GM21723 (cell line): ENCODE results near the gene FCHSD2.
A peak's percentile ranks its signal among the peaks of the same experiment; 100 is the strongest.
"Not testable (repeated sequence)": the region's sequence is repeated elsewhere in the genome, so short reads cannot be mapped to it uniquely, and the experiment has no call there.

ENCODE experiments used
- ATAC-seq: cut with Tn5 transposase; IDR thresholded peaks from one replicate; pipeline ENCODE4 v1.9.1; 2021; ENCODE audit warnings: mild to moderate bottlenecking, moderate library complexity; ENCODE audit not compliant: unreplicated experiment

Gene FCHSD2

DNA sequence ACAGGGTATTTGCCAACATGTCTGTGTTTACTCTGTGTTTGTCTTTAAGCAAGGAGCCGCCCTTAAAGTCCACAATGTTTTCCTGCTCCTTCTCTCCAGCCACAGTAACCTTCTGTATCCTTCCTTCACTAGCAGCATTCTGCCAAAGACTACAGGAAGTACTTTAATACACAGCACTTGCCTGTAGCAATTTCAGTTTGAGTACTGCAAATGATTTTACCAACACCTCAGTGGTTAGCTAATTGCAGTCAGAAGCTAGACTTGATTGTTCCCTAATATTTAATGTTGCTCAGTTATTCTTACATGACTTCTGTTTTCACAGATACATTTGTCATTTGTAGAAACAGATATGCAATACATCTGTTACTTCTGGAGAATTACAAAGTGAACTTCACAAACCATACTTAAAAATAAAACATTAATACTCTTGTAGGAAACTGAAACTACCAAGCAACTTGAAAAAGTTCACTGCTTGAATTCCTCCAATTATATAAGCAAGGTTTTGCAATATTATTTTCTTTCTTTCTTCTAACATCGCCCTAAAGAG lies 69.1 kb downstream of the FCHSD2 start:
- ATAC-seq, result peak; percentile 75

DNA sequence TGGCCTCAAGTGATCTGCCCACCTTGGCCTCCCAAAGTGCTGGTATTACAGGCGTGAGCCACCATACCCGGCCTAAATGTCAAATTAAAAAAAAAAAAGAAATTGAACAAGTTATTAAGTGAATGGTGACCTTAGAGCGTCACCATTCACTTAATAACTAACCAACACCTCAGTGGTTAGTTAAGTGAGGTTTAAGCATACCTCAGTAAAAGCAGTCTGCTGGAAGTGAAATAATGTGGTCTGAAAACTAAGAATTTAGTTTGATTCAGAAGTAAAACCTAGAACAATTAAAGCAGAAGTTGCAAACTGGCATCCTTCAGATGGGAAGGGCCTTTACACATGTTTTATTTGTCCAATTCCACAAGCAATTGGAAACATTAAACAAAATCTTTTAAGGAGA lies 71.5 kb downstream of the FCHSD2 start:
- ATAC-seq, result no peak

DNA sequence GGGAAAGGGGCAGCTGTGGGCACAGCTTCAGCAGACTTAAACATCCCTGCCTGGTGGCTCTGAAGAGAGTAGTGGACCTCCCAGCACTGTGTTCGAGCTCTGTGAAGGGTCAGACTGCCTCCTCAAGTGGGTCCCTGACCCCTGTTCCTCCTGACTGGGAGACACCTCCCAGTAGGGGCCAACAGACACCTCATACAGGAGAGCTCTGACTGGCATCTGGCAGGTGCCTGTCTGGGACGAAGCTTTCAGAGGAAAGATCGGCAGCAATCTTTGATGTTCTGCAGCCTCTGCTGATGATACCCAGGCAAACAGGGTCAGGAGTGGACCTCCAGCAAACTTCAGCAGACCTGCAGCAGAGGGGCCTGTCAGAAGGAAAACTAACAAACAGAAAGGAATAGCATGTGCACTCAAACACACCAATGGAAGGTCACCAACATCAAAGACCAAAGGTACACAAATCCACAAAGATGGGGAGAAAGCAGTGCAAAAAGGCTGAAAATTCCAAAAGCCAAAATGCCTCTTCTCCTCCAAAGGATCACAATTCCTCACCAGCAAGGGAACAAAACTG lies 80.2 kb downstream of the FCHSD2 start:
- not testable (repeated sequence) for ATAC-seq

DNA sequence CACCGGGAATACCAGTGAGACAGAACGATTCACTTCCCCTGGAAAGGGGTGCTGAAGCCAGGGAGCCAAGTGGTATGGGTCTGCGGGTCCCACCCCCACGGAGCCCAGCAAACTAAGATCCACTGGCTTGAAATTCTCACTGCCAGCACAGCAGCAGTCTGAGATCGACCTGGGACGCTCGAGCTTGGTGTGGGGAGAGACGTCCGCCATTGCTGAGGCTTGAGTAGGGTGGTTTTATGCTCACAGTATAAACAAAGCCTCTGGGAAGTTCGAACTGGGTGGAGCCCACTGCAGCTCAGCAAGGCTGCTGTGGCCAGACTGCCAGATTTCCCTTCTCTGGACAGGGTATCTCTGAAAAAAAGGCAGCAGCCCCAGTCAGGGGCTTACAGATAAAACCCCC lies 80.7 kb downstream of the FCHSD2 start:
- ATAC-seq, result not testable (repeated sequence)

DNA sequence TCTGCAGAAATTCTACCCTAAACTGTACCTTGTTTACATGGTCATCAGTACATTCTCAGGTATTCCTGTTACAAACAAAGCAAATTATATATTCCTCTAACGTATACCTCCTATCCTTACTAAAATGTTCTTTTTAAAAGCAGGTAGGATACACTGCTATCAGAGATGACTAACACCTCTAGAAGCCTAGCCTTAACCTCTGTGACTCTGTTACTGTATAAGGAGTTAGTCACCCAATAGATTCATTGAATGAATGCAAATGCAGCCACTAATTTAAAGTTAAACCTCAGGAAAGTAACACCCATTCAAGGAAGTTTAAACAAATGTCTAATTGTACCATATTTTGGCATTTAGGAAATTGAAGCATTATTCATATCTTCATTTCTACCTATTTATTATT lies 82.2 kb downstream of the FCHSD2 start:
- ATAC-seq, result no peak

DNA sequence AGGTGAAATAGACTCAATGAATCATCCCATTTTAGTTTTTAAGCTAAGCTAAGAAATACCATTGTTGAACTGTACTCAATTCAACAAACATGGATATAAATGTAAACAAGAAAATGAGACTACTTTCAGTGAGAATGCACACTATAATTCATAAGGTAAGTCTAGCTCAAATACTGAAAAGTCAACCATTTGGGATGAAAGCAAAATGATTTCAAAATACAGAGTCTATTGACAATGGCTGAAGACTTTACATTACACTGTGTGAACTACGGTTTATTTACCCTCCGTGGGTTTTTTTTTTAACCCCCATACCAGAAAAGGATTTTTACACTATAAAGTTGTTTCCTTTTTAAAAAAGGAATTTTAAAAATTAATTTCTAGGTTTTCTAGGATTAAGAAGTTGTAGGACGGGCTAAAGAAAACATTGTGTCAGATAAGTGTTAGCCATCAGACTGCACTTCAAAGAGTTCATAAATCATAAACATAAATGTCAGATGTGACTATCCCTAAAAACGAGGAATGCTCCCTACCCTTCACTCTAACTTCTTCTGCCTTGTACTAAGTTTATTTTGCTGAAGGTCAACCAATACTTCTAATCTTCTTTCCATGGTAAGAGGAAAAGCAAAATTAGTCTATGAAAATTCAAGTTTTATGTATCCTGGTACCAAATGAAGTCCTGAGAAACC lies 83.0 kb downstream of the FCHSD2 start:
- no peak for ATAC-seq

DNA sequence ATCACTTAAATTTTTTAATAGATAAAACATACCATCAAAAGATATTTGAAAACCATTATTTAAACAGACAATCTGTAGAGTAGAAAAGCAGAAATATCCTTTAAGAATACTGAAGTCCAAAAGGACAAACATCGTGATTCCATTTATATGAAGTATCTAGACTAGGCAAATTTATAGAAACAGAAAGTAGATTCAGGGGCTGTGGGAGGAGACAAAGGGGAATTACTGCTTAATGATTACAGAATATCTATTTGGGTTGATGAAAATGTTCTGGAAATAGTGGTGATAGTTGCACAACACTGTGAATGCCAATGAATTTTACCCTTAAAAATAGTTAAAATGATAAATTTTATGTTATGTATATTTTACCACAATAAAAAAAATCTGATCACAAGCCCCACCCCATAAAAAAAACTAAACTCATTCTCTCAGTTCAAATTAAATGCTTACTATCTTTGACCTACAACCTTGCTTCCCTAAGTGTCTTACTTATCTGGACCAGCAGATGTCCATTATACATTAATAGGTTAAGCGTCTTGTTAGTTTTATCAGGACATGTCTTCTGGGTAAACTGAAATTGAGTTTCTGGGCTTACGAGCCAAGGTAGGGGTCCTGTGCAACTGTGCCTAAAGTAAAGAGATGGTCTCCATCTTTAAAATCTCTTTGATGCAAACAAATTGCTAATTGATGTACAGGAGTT lies 86.3 kb downstream of the FCHSD2 start:
- ATAC-seq, result no peak

DNA sequence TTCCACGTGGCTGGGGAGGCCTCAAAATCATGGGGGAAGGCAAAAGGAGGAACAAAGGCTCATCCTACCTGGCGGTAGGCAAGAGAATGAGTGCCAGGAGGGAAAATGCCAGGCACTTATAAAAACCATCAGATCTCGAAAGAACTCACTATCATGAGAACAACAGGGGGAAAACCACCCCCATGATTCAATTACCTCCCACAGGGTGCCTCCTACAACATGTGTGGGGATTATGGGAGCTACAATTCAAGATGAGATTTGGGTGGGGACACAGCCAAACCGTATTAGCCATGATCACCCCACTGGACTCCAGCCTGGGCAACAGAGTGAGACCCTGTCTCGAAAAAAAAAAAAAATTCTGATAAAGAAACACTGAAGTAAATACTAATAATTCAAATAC lies 87.1 kb downstream of the FCHSD2 start:
- no peak for ATAC-seq

DNA sequence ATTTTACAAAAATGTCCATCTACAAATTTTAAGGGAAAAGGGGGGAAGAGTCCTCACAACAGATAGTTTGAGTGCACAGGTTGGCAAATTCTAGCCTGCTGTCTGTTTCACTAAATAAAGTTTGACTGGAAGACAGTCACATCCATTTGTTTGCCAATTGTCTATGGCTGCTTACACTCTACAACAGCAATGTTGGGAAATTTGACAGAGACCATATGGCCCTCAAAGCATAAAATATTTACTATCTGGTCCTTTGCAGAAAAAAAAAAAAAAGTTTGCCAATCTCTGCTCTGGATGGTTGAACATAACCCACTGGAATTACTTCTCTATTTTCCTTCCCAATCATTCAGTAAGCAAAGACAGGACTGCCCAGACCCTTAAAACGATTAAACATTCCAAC lies 88.2 kb downstream of the FCHSD2 start:
- no peak for ATAC-seq

DNA sequence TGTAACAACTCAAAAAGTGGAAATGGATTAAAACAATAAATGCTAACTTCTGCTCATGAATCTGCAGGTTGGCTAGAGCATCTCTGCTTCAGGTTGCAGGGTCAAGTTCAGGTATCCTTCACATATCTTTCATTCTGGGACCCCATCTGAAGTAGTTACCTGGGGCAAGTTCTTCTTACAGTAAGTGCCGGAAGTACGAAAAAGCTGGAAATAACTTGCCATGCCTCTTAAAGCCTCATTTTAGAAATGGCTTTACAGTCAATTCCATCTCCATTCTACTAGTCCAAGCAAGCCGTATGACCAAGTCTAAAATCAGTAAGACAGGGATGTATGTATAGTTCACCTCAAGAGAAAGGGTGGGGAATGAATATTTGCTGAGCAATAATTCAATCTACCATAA lies 93.7 kb downstream of the FCHSD2 start:
- ATAC-seq, result peak; percentile 16

DNA sequence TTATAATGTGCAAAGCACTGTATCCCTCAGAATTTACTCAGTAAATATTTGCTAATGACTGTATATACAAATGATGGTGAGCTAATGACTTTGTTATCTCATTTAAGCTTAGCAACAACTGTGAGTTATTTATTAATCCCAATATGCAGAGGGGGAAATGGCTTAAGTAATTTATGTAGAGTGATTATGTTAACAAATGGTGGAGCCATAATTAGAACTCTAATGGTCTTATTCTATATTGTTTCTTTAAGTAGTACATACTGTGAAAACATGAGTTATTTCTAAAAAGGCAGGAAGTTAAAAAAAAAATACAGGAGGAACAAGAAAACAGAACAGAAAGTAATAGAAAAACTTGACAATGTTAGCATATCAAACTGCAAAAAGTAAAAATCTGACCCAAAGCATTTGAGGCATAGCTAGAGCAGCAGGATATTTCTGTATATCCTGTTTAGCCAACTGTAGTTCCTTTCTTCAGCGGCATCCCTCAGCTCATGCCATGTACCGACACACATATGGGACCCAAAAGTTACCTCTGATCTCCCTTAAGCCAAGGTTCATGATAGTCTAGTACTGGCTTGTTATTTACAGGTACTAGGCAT lies 94.2 kb downstream of the FCHSD2 start:
- ATAC-seq, result peak; percentile 80

DNA sequence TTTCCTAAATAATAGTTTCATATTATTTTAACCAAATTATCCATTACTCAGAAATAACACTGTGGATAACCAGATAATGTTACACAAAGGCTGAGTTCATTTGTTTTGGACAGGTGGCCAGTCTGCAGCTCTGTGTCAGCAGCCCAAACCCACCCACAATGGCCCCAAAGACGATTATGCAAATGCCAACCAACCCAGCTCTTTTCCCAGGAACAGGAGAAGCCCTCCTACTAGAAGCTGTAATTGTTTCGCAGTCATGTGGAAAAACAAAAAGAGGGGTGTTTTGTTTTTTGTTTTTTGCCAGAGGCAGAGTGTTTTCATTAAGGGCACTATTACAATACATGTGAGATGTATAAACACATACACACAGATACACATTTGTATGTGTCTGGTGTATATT lies 102.1 kb downstream of the FCHSD2 start:
- no peak for ATAC-seq

DNA sequence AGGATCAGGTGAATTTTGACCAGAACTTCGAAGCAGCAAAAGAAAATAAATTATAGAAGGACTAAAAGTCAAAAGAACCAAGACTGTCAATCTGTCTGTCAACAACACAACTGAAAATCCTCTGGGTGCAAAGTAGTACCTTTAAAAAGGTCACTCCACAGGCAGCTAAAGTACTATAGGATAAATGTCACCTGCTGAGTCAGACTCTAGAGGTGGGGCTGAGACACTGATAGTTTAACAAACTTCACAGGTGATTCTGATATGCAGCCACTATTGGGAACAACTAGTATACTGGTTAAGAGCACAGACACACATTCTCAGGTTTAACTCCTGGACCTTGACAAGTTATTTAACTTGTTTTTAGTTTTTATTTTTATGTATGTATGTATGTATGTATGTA lies 107.3 kb downstream of the FCHSD2 start:
- no peak for ATAC-seq

DNA sequence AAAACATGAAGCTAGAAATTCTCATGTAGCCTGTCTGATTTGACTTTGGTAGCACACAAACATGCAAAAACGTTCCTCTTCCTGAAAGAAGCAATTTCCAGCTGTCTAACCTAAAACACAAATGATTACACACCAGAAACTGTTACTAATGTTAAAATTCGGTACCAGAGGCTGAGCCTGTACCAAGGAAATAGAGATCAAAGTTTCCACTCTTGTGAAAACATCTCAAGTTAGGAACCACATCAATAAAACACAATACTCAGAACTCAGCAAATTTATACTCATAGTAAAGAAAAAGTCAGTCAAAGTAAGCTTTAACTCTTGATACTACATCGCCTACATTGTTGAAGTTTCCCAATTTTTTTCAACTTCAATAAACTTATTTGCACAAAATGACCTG lies 107.8 kb downstream of the FCHSD2 start:
- ATAC-seq, result no peak

DNA sequence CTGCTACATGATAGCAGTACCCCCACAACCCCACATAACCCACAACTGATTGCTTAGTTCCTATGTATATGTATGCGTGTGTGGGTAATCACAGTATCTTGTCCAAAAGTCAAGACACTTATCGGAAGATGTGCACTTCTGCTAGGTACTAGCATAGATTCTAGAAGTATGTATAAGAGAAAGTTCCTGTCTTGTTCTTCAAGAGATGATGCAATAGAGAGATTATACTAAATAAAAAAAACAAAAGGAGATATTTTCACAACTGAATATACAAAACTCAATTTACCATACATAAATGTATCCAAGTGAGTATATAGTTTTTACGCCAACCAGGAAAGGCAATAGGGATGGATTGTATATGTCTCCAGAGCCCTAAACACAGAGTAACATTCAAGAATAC lies 112.0 kb downstream of the FCHSD2 start:
- no peak for ATAC-seq

DNA sequence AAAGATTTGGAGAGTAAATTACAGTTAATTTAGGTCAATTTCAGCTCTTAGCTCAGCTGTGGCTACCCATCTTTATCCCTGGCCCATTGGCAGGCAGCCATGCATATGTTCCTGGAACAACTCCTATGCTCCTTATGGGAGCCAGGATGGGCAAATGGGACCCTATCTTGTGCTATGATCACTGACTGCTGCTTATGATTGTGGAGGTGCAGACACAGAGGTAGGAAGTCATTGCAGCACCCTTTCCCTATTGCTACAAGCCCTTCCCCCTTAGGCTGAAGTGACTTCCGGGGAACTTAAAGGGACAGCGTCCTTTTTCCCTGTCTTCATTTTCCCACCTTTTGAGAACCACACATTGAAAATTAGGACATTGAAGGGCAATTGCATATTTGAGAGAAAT lies 112.7 kb downstream of the FCHSD2 start:
- no peak for ATAC-seq

DNA sequence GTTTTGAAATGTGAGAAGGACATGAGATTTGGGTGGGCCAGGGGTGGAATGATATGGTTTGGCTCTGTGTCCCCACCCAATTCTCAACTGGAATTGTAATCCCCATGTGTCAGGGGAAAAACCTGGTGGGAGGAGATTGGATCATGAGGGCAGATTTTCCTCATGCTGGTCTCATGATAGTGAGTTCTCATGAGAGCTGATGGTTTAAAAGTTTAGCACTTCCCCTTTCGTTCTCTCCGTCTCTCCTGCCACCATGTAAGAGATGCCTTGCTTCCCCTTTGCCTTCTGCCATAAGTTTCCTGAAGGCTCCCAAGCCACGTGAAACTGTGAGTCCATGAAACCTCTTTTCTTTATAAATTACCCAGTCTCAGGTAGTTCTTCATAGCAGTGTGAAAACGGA lies 113.5 kb downstream of the FCHSD2 start:
- ATAC-seq, result no peak

DNA sequence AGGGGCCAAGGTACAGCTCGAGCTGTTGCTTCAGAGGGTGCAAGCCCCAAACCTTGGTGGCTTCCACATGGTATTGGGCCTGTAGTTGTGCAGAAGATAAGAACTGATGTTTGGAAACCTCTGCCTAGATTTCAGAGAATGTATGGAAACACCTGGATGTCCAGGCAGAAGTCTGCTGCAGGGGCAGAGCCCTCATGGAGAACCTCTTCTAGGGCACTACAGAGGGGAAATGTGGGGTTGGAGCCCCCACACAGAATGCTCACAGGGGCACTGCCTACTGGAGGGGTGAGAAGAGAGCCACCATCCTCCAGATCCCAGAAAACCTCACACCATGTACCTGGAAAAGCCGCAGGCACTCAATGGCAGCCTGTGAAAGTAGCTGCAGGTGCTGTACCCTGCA lies 114.3 kb downstream of the FCHSD2 start:
- ATAC-seq, result not testable (repeated sequence)

DNA sequence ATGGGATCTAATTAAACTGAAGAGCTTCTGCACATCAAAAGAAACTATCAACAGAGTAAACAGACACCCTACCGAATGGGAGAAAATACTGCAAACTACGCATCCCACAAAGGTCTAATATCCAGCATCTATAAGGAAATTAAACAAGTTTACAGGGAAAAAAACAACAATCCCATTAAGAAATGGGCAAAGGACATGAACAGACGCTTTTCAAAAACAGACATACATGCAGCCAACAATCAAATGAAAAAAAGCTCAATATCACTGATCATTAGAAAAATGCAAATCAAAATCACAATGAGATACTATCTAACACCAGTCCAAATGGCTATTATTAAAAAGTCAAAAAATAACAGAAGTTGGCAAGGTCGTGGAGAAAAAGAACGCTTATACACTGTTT lies 117.5 kb downstream of the FCHSD2 start:
- ATAC-seq, result no peak

DNA sequence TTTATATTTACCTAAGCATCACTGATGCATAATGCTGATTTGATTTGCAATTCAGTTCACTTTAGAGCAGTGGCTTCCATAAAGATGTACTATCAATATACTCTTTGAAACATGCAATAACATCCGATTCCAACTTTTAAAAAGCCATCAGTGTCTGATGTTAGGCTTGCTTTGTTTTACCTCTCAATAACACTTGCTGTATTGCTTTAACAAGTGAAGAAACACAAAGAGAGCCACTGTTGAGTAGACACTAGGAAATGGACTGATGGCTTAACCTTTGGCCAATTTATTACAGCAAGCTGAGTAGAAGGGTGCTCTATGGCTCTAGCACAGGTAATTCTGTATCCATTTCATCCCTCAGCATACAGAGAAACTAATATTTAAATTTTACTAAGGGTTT lies 122.1 kb downstream of the FCHSD2 start:
- no peak for ATAC-seq

DNA sequence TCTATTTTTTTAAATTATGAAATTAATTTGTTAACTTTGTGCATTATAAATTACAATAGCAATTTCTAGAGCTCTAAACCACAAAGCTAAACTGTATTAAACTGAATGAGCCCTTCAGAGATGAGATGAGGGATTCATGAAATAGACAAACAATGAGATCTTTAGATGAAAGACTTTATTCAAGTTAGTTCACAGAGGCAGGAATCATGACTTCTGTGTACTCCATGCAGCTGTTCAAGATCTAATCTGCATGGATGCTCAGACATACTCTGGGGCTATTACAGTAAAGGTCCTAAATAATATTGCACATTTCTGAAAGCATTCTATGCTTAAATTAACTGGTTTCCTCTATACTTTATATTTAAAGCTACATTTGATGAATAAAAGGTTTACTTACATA lies 122.7 kb downstream of the FCHSD2 start:
- no peak for ATAC-seq

DNA sequence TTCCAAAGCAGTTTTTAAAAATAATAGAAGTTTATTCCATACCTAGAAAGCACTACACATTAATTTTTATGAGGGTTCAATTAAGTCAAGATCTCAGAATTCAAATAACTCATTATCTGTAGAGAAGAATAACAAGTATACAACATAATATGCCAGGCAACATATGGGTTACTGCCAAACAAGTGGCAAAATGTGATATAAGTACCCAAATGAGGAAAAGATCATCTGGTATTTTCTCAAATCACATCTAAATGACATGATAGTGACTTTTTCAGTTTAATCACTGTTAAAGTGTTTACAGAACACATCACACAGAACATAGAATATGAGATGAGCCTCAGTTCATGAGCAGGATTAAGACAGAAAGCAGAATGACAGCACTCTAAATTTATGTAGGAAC lies 123.3 kb downstream of the FCHSD2 start:
- ATAC-seq, result no peak
